HG03139 (cell line): ENCODE measurements around the gene CD300C.
"Not testable (repeated sequence)": the region's sequence is repeated elsewhere in the genome, so short reads cannot be mapped to it uniquely, and the experiment has no call there.

Source experiments
- ATAC-seq: cut with Tn5 transposase; IDR thresholded peaks from one replicate; pipeline ENCODE4 v1.9.1; 2021; ENCODE audit not compliant: unreplicated experiment

Gene CD300C

GRCh38 chr17:74563358-74563757 is 17.4 kb upstream of the CD300C start:
- ATAC-seq: no peak

DNA sequence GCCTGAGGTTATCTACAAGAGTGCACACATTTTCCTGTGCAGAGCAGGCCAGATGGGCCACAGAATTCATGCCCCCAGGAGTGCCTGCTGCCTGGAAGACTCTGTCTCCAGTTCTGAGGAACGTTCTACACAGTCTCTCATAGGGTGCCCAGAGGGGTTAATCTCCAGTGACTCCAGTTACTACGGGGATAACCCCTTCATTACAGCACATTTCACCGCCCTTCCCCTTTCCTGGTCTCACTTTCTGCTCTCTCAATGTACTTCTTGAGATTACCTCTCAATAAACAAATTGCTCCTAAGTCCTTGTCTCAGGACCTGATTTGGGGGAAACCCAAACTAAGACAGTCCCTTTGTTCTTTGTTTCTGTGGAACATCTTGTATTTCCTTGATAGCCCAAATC is 15.7 kb upstream of the CD300C start:
- ATAC-seq: no peak

- no peak for ATAC-seq
Observed at GRCh38 chr17:74558882-74559519, 13.1 kb upstream of the CD300C start.

GRCh38 chr17:74558402-74558801 is 12.5 kb upstream of the CD300C start:
- ATAC-seq: not testable (repeated sequence)

GRCh38 chr17:74555427-74555940 is 9.6 kb upstream of the CD300C start:
- ATAC-seq: no peak

- ATAC-seq: no peak
Observed at GRCh38 chr17:74554909-74555308, 9.0 kb upstream of the CD300C start.

- ATAC-seq: no peak
Observed at GRCh38 chr17:74552037-74552436, 6.1 kb upstream of the CD300C start.

DNA sequence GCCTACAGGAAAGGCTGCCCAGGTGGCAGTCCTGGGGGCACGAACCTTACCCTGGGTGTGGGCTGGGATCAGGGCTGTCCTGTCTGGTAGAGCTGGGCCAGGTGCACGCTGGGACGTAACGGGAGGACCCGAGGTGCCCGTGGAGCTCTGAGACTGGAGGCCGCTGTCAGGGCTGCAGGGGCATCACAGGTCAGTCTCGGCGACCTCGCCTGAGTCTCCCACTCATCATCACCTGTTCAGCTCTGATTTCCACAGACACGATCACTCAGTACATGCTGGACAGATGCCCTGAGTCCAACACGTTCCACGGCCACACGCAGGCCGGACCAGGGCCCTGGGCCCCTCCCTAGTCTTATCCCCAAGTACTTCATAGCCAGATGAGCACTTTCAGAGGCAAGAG is 4.7 kb upstream of the CD300C start:
- ATAC-seq: no peak

GRCh38 chr17:74549343-74549742 is 3.4 kb upstream of the CD300C start:
- ATAC-seq: no peak

DNA sequence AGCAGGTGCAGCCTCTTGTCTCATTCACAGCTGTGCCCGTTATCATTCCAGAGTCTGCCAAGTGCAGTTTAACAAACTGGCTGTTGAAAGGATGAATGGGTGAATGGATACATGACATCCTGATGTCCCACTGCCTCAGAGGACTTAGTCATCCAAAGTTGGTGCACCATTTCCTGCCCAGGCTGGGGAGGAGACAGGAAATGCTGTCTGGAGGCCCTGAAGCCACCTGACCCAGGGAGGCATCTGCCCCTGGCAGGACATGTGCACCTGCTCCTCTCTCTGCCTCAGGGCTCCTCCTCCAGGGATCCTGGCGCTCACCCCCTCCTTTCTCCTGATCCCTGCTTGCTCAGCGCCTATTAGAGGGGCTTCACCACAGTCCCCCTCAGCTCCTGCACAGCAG is 1.8 kb upstream of the CD300C start:
- ATAC-seq: no peak

GRCh38 chr17:74547264-74547663 is 1.3 kb upstream of the CD300C start:
- no peak for ATAC-seq

DNA sequence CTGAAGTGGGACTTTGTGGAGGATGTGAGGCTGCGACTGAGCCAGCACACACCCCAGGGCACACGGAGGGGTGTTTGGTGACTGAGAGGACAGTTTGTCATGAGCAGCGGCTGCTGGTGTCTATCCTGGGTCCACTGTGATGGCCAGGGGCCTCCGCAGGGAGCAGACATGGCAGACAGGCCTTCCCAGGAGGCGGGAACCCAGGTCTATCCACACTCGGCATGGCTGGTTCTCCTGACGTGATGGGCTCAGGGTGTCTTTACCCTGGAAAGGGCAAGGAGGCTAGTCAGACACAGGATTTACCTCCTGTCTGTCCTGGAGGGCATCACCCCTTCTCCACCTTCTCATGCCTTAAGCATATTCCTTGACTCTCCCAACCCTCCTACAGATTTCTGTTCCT is 671 bp upstream of the CD300C start:
- ATAC-seq: no peak

DNA sequence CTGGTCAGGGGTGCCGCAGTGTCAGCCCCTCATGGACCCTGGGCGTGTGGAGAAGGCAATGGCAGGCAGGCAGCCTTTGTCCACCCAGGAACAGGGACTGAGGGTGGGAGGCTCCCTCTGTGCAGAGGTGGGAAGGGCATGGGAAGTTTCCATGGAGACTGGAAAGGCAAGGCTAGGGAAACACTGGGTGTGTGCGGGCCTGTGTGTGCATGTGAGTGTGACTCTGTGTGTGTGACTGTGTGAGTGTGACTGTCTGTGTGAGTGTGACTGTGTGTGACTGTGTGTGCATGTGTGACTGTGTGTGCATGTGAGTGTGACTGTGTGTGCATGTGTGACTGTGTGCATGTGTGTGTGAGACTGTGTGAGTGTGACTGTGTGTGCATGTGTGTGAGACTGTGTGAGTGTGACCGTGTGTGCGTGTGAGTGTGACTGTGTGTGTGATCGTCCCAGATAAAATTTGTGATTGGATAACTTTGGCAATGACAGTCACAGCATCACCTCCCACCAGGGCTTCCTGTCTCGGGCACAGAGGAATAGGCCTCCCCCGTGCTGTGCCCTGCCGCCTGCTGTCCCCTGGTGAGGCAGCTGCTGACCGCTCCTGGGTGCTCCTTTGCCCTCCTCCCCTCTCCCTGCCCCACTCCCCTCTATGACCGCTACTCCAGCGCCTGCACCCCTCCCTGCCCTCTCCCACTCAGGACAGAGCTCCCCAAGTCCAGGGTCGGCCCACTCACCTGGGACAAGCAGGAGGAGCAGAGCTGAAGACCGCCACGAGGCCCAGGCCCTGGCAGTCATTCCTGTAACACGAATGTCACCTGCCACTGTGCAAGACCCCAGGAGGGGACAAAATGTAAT is 698 bp downstream of the CD300C start:
- ATAC-seq: no peak

- no peak for ATAC-seq
Observed at GRCh38 chr17:74543891-74544760, 1.8 kb downstream of the CD300C start.

DNA sequence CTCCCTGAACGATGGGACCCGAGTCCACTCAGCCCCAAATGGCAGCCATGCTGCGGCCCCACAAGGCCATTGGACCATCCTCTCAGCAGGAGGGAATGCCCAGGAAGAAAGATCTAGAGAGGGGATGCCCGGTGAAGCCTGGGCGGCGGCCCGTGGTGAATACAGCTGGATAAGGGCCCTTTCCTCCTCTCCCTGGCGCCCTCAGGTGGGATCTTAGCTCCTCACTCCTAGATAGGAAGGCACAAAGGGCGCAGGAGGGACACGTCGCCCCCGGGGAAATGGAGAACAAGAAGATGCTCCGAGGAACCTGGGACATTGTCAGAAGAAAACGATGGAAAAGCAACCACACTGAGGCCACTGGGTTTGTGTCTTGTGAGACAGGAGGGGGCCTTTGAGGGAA is 2.5 kb downstream of the CD300C start:
- ATAC-seq: no peak

GRCh38 chr17:74542727-74543383 is 3.1 kb downstream of the CD300C start:
- no peak for ATAC-seq

GRCh38 chr17:74542166-74542565 is 3.7 kb downstream of the CD300C start:
- no peak for ATAC-seq

- no peak for ATAC-seq
Observed at GRCh38 chr17:74541176-74542111, 4.5 kb downstream of the CD300C start.

- no peak for ATAC-seq
Observed at GRCh38 chr17:74539281-74539820, 6.6 kb downstream of the CD300C start.
